Stimulated activated CD4-positive, alpha-beta T cell treated with anti-CD3 and anti-CD28 coated beads, Interleukin-2, amount 100 ng/mL, for 48 hours (primary cell): ENCODE results near the gene DENND4B.
"Not testable (repeated sequence)": the region's sequence is repeated elsewhere in the genome, so short reads cannot be mapped to it uniquely, and the experiment has no call there.

Source experiments
- DNase-seq, 2 donors: peaks; one replicate each; pipeline ENCODE4 v3.0.0-alpha.2; 2020

Gene DENND4B, protein sequence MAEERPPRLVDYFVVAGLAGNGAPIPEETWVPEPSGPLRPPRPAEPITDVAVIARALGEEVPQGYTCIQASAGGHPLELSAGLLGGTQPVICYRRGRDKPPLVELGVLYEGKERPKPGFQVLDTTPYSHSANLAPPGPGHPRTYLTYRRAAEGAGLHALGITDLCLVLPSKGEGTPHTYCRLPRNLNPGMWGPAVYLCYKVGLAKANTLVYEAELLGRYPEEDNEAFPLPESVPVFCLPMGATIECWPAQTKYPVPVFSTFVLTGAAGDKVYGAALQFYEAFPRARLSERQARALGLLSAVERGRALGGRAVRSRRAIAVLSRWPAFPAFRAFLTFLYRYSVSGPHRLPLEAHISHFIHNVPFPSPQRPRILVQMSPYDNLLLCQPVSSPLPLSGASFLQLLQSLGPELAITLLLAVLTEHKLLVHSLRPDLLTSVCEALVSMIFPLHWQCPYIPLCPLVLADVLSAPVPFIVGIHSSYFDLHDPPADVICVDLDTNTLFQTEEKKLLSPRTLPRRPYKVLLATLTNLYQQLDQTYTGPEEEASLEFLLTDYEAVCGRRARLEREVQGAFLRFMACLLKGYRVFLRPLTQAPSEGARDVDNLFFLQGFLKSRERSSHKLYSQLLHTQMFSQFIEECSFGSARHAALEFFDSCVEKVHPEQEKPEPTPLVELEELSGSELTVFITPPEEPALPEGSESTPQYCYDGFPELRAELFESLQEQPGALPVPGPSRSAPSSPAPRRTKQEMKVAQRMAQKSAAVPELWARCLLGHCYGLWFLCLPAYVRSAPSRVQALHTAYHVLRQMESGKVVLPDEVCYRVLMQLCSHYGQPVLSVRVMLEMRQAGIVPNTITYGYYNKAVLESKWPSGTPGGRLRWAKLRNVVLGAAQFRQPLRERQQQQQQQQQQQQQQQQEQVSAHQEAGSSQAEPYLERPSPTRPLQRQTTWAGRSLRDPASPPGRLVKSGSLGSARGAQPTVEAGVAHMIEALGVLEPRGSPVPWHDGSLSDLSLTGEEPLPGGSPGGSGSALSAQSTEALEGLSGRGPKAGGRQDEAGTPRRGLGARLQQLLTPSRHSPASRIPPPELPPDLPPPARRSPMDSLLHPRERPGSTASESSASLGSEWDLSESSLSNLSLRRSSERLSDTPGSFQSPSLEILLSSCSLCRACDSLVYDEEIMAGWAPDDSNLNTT (N-terminal part only)

GRCh38 chr1:153946622-153947241, at the start of gene DENND4B:
Gene DENND4B (minus strand): TSS chr1:153946718. CDS start chr1:153944374, 2,344 bp downstream.
- peak; percentile 63 to 69 for DNase-seq

DNA sequence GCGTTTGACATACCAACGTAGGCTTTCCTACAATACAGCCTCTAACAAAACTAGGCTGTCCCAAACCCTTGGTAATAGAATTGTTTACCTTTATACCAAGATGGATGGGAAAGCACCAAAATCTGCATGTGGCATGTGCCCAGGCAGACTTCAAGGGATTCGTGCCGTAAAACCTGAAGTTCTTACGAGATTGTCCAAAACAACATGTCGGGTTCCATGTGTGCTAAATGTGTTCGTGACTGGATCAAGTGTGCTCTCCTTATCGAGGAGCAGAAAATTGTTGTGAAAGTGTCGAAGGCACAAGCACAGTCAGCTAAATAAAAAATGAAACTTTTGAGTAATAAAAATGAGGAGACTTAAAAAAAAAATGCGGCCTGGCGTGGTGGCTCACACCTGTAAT, 49.1 kb upstream of the DENND4B start:
- no peak for DNase-seq

DNA sequence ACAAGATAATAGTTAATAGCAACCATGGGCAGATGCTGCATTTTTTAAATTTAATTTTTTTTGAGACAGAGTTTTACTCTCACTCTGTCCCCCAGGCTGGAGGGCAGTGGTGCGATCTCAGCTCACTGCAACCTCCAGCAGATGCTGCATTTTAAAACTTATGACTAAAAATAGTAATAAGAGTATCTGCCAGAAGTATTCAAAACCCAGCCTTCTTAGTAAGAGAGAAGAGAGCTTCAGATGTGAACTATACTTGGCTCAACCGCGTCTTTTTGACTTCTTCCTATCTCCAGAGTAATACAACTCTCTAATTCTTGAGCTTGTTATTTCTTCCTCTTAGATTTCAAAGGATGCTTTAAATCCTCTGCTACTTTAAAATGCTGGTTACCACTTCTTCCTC, 48.7 kb upstream of the DENND4B start:
- no peak for DNase-seq

DNA sequence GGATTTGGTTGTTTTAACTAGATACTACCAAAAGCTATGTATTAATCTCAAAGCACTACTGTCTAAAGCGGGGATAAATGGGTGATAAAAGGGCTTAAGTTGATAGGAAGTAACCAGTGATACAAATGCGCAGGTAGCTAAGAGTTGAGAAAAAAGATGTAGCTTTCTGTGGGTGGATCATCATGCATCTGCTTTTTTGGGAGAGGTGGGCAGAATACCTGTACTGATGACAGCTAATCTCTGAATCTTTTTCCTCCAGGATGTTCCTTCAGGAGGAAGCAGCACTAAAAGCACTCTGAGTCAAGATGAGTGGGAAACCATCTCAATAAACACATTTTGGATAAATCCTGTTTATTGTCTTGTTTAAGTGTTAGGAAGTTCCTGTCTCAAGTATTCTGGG, 45.3 kb upstream of the DENND4B start:
- no peak for DNase-seq

DNA sequence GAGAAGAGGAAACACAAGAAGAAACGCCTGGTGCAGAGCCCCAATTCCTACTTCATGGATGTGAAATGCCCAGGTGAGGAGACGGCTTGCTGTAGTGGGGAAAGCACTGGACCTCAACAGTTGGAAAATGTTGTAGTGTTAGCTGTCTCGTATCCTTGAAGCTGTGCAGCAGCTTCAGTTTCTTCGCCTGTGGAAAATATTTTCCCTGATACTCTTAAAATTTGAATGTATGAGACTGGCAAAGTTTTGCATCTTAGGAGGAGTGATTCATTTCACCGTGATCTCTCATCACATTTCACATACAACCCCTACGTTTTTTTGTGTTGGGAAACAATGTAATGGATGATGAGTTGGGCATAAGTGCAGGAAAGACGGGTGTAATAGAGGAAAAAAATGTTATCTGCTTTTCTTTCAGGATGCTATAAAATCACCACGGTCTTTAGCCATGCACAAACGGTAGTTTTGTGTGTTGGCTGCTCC, 44.7 kb upstream of the DENND4B start:
- no peak for DNase-seq

GRCh38 chr1:153990468-153991150, 44.1 kb upstream of the DENND4B start, which contains the start of gene RPS27:
Gene RPS27 (plus strand): TSS chr1:153990762. CDS start chr1:153990797, 35 bp downstream.
- peak; percentile 75 to 77 for DNase-seq

DNA sequence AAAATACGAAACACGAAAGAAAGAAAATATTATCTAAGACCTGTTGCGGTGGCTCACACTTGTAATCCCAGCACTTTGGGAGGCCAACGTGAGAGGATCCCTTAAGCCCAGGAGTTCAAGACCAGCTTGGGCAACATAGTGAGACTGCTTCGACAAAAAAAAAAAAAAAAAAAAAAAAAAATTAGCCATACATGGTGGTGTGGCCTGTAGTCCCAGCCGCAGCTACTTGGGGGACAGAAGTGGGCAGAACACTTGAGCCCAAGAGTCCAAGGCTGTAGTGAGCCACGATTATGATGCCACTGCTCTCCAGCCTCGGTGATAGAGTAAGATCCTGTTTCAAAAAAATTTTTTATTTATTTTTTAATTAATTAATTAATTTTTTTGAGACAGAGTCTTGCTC, 41.1 kb upstream of the DENND4B start:
- DNase-seq, result no peak

GRCh38 chr1:153985941-153986761, 39.6 kb upstream of the DENND4B start, which contains the start of gene RAB13:
Gene RAB13 (minus strand): TSS chr1:153986339. CDS start chr1:153986236, 103 bp downstream.
- no peak for DNase-seq

GRCh38 chr1:153985341-153985912, 38.9 kb upstream of the DENND4B start:
- no peak for DNase-seq

DNA sequence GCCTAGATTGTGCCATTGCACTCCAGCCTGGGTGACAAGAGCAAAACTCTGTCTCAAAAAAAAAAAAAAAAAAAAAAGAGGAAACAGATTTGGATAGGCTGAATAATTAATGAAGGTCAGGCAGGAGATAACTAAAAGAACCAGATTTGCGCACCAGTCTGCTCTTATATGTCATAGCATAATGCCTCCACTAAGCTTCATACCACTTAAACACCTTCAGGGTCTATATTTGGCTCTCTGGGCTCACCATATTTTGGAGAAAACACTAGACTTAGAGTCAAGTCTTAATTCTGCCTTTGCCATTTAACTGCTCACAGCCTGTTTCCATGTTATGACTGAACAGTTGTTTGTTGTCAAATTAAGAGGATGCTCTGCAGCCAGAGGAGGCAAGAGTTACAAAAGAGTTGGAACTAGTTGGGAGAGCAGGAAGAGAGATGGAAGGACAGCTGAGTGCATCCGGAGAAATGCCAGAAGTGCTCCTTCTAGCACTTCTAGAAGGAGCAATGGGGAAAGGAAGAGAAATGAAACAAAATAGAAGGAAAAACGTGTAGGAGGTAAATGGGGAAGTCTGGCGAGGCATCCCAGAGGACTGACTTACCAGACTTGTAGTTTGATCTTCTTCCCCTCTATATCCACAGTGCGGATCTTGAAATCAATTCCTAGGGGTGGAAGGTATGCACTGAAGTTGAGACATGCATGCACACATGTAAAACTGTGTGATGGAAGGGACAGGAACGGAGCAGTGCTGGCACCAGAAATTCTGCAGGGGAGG, 37.8 kb upstream of the DENND4B start:
- no peak for DNase-seq

- not testable (repeated sequence) for DNase-seq
Observed at GRCh38 chr1:153981735-153982134, 35.2 kb upstream of the DENND4B start.

DNA sequence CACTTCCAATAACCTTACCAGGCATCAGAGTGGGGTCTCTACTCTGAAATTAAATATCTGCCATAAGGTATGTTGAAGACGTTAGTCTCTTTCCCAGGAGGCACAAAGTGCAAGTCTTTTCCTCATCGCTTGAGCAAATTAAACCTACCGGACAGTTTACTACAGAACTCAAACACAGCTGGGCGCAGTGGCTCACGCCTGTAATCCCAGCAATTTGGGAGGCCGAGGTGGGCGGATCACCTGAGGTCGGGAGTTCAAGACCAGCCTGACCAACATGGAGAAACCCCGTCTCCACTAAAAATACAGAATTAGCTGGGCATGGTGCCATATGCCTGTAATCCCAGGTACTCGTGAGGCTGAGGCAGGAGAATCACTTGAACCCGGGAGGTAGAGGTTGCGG, 32.6 kb upstream of the DENND4B start:
- DNase-seq, result not testable (repeated sequence)

- no peak for DNase-seq
Observed at GRCh38 chr1:153978274-153978909, 31.9 kb upstream of the DENND4B start.

DNA sequence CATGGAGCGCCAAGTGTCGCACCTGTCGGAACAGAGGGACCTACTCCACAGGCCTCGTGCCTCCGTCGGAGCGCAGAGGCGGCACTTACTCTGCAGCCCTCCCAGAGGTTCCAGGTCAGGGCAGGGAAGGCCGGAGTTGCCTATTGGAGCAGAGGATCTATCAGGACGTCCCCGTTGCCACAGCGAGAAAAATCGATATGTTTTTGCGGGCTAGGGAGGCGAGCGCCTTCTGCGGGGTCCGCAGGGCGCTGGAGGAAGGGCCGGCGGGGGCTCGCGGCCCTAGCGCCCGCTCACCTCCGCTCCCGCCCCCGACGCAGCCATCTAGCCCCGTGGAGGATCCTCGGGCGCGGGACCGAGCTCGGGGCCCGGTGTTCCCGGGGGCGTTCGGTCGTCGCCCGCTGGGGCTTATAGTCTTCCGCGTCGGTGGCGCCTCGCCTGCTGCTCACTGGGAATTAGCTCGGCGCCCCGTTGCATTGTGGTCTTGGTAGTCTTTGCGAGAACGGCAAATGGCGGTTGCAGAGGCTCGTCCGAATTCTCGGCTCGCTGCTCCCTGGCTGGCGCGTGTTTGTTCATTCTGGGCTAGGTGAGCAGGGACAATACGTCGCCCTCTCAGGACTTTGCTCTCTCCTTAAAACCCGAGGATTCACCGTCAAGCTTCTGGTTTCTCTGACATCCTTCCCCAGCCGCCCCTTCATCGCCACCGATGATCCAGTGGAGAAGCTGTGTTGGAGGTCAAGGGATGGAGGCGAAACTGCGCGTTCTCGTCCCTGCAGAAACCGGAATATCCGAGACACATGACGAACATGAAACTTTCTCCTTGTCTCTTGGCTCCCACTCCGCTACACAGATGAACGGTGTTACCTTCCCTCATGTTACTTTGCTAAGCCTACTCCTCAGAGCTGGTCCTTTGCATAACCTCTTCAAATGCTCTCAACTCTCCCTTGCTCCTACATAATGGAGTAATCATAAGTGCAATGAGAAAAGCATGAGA, 31.0 kb upstream of the DENND4B start, which contains the start of gene JTB:
JTB (minus strand) TSS at position 425 of the 991 bp plus-strand sequence; CDS start at position 3, 422 bp downstream.
- DNase-seq, result peak; percentile 79 to 80

DNA sequence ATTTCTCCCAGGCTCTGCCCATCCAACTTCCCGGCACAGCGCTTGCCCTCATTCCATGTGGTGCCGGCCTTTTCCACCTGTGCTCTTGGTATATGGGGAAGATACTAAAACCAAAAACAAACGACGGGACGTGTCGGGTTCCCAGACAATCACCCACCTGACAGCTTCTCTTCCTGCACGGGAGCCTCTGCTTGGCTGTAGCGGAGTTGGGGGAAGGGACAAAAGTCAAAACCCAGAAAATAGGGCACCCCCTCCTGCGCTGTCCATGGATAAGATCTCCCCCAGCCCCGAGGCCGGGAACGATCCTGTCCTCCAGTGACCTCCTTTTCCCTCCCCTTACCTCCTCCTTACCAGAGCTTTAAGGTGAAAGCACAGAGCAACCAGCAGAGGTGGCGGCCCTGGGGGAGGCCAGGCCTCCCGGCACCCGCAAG, 30.3 kb upstream of the DENND4B start:
- no peak for DNase-seq

- no peak for DNase-seq
Observed at GRCh38 chr1:153973525-153973924, 27.0 kb upstream of the DENND4B start.

DNA sequence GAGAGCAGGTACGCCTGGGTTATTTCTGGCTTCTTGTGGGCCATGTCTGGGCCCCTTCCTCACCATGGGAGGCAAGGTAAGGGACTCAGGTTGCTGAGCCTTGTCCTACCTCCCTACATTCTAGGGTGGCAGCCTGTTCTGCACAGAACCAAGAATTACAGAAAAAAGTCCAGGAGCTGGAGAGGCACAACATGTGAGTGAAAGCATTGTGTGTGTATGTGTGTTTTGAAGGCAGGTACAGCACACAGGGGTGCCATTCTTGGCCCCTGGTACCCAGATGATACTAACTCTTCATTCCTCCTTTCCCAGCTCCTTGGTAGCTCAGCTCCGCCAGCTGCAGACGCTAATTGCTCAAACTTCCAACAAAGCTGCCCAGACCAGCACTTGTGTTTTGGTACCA, 26.6 kb upstream of the DENND4B start:
- no peak for DNase-seq

DNA sequence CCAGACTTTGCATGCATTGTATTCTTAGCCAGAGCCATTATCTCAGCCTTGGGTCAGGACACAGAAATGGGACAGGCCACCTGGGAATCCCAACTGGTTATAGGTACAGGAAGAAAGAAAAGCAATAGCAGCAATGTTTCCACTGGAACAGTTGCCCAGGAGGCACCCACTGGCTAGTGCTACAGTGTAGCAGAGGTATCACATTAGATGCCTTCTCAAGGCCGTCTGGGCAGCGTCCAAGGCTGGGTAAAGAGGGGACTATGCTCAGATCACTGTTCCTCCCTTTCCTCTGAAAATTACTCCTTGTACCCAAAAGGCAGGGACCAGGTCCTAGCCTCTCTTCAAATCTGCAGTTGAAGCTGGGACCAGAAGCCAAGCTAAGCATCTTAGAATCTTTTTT, 23.8 kb upstream of the DENND4B start:
- DNase-seq, result no peak
